ENCODE data around the gene SEMA3B.

GRCh38 chr3:50242851-50243542 is 25.9 kb upstream of the SEMA3B start:
- TF ChIP-seq EZH2phosphoT487 (IDR thresholded peaks at IDR 0.05; ENCODE audit: low read depth, severe bottlenecking, unreplicated experiment) = no peak
- TF ChIP-seq, protein P1, sequence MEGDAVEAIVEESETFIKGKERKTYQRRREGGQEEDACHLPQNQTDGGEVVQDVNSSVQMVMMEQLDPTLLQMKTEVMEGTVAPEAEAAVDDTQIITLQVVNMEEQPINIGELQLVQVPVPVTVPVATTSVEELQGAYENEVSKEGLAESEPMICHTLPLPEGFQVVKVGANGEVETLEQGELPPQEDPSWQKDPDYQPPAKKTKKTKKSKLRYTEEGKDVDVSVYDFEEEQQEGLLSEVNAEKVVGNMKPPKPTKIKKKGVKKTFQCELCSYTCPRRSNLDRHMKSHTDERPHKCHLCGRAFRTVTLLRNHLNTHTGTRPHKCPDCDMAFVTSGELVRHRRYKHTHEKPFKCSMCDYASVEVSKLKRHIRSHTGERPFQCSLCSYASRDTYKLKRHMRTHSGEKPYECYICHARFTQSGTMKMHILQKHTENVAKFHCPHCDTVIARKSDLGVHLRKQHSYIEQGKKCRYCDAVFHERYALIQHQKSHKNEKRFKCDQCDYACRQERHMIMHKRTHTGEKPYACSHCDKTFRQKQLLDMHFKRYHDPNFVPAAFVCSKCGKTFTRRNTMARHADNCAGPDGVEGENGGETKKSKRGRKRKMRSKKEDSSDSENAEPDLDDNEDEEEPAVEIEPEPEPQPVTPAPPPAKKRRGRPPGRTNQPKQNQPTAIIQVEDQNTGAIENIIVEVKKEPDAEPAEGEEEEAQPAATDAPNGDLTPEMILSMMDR (IDR thresholded peaks at IDR 0.05; ENCODE audit: poor library complexity) = no peak

All from hepatocyte (in vitro differentiated cells).